ENCODE measurements around the gene PSAPL1.

DNA sequence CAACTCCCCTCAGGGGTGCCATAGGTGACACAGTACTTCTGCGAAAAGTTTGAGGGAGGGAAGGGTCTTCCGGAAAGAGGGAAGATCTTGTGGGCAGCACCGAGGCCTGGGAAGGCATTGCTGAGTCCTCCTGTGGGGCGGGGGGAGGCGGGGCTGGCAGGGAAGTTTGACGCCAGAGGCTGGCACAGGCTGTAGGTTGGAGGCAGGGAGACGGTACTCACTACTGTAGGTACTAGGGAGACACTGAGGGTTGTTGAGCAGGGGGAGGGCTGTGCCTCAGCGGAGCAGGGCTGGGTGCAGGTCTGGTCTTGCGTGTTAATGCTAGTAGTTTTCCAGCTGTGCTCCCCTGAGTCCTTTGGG is 23.3 kb upstream of the PSAPL1 start:
- TF ChIP-seq, protein P1, sequence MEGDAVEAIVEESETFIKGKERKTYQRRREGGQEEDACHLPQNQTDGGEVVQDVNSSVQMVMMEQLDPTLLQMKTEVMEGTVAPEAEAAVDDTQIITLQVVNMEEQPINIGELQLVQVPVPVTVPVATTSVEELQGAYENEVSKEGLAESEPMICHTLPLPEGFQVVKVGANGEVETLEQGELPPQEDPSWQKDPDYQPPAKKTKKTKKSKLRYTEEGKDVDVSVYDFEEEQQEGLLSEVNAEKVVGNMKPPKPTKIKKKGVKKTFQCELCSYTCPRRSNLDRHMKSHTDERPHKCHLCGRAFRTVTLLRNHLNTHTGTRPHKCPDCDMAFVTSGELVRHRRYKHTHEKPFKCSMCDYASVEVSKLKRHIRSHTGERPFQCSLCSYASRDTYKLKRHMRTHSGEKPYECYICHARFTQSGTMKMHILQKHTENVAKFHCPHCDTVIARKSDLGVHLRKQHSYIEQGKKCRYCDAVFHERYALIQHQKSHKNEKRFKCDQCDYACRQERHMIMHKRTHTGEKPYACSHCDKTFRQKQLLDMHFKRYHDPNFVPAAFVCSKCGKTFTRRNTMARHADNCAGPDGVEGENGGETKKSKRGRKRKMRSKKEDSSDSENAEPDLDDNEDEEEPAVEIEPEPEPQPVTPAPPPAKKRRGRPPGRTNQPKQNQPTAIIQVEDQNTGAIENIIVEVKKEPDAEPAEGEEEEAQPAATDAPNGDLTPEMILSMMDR (conservative IDR thresholded peaks at IDR 0.05), result no peak
- TF ChIP-seq EZH2 (IDR thresholded peaks at IDR 0.05; ENCODE audit: low read depth), result no peak

Measured in PC-9 (cell line).